RWPE2 (cell line): Measurements from ENCODE around the gene CUL5.
"Not testable (repeated sequence)": the region's sequence is repeated elsewhere in the genome, so short reads cannot be mapped to it uniquely, and the experiment has no call there.

Source experiments
- ATAC-seq: fragments of 200-7000 bp; cut with Tn5 transposase; 3 replicates; pipeline ENCODE4 v1.9.1; 2021; ENCODE audit warnings: low read depth
- DNase-seq: peaks from one replicate; pipeline ENCODE4 v3.0.0-alpha.2; 2020; ENCODE audit warnings: low spot score
- H3K27ac ChIP-seq: fragments of 450-650 bp; 2 replicates; pipeline ENCODE4 v1.5.1; 2017; ENCODE audit warnings: mild to moderate bottlenecking; ENCODE audit not compliant: poor library complexity, severe bottlenecking
- H3K27me3 ChIP-seq: fragments of 250-450 bp; sonication (Bioruptor Pico); 2 replicates; pipeline ENCODE4 v1.5.1; 2021; ENCODE audit warnings: mild to moderate bottlenecking, moderate library complexity; ENCODE audit not compliant: insufficient read depth, poor library complexity, severe bottlenecking
- H3K36me3 ChIP-seq: fragments of 250-450 bp; sonication (Bioruptor Pico); 2 replicates; pipeline ENCODE4 v1.5.1; 2020; ENCODE audit warnings: low read depth, mild to moderate bottlenecking, moderate library complexity
- H3K4me1 ChIP-seq: fragments of 250-450 bp; sonication (Bioruptor Pico); 2 replicates; pipeline ENCODE4 v1.5.1; 2021; ENCODE audit warnings: mild to moderate bottlenecking, moderate library complexity; ENCODE audit not compliant: insufficient read depth, poor library complexity, severe bottlenecking
- H3K4me3 ChIP-seq: fragments of 250-450 bp; sonication (Bioruptor Pico); 2 replicates; pipeline ENCODE4 v1.5.1; 2021; ENCODE audit warnings: mild to moderate bottlenecking, moderate library complexity; ENCODE audit not compliant: severe bottlenecking
- H3K9me3 ChIP-seq: fragments of 250-450 bp; sonication (Bioruptor Pico); 2 replicates; pipeline ENCODE4 v1.5.1; 2021; ENCODE audit warnings: mild to moderate bottlenecking, moderate library complexity; ENCODE audit not compliant: severe bottlenecking
- CTCF ChIP-seq: fragments of 450-650 bp; IDR thresholded peaks from one replicate; pipeline ENCODE4 v1.5.1; 2017; ENCODE audit warnings: mild to moderate bottlenecking, moderate library complexity; ENCODE audit not compliant: poor library complexity, severe bottlenecking

Gene CUL5

DNA sequence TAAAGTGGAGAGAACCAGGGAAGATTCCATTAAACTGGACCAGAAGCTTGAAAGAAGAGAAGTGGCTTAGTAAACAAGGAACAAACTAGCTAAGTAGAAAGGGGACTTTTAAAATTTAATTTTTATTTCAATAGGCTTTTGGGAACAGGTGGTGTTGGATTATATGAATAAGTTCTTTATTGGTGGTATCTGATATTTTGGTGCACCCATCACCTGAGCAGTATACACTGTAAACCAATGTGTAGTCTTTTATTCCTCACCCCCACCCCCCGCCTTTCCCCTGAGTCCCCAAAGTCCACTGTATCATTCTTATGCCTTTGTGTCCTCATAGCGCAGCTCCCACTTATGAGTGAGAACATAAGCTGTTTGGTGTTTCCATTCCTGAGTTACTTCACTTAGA lies 120.1 kb downstream of the CUL5 start:
- Histone ChIP-seq H3K36me3 (peaks cover 21% of the 10 kb centered on the region), H3K4me1 (no peaks in the 10 kb centered on the region), H3K9me3 (no peaks in the 10 kb centered on the region), H3K27me3 (no peaks in the 10 kb centered on the region), H3K27ac (no peak overlapping the region), H3K4me3 (no peak overlapping the region)
- ATAC-seq: no peak
- no peak for TF ChIP-seq CTCF
- no peak for DNase-seq

DNA sequence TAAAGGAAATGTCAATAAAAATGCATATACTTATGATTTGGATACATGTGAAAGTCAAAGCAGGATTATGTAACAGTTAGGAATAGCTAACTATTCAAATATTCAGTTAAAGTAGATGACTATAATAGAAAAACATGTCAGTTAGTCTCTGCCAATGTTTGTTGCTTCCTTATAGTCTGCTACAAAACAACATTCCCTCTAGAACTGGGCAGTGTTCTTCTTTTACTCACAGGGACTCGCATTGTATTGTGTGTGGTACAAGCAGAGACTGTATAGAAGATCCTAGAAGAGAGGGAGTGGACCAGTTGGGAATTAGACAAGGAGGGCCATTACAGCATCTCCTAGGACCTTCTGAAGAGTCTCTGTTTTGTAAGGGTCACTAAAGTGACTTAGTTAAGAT lies 123.3 kb downstream of the CUL5 start:
- H3K4me1 ChIP-seq: no peaks in the 10 kb centered on the region
- ATAC-seq: no peak
- H3K36me3 ChIP-seq: peaks cover 38% of the 10 kb centered on the region
- no peaks in the 10 kb centered on the region for H3K9me3 ChIP-seq
- TF ChIP-seq CTCF: no peak
- H3K4me3 ChIP-seq: no peak overlapping the region
- no peak for DNase-seq
- H3K27me3 ChIP-seq: no peaks in the 10 kb centered on the region
- no peak overlapping the region for H3K27ac ChIP-seq

DNA sequence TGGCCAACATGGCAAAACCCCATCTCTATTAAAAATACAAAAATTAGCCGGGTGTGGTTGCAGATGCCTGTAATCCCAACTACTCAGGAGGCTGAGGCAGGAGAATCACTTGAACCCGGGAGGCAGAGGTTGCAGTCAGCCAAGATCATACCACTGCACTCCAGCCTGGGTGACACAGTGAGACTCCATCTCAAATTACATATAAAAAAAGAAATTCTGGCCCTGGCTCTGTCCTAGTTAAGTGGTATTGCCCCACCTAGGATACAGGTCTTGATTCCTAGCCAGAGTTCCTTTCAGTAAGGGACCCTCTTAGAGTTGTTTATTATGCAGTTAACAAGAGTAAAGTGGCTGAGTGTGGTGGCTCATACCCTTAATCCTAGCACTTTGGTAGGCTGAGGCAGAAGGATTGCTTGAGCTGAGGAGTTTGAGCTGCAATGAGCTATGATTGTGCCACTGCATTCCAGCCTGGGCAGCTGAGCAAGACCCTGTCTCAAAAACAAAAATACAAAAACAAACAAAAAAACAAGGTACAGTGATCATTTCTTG lies 124.4 kb downstream of the CUL5 start:
- not testable (repeated sequence) for H3K27me3 ChIP-seq, H3K9me3 ChIP-seq, H3K27ac ChIP-seq, DNase-seq, ATAC-seq, H3K4me3 ChIP-seq, H3K4me1 ChIP-seq
- H3K36me3 ChIP-seq: peaks cover 36% of the 10 kb centered on the region

- Histone ChIP-seq H3K27me3 (no peaks in the 10 kb centered on the region), H3K9me3 (no peaks in the 10 kb centered on the region), H3K4me1 (no peaks in the 10 kb centered on the region), H3K36me3 (peaks cover 57% of the 10 kb centered on the region), H3K27ac (no peak overlapping the region), H3K4me3 (no peak overlapping the region)
- TF ChIP-seq CTCF: no peak
- DNase-seq (no peak), ATAC-seq (no peak)
Observed at GRCh38 chr11:108135845-108136544, 127.3 kb downstream of the CUL5 start.

DNA sequence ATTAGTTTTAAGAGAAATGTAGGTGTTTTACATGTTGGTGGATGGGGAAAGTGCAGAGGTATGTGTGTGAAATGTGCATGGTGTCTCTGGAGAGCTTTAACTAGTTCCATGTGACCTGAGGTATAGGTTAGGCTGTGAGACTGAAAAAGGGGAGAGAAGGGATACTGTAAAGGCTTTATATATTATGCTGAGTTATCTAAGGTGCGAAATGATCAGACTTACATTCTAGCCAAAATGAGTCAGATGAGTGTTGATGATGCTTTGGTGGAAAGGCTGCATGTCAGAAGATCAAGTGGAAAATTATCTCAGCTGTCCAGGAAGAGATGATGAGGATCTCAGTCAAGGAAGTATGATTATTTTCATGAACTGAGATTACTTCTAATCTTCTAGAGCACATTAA lies 128.5 kb downstream of the CUL5 start:
- no peak for ATAC-seq
- H3K36me3 ChIP-seq: peaks cover 59% of the 10 kb centered on the region
- no peak for TF ChIP-seq CTCF

More for the DNA sequence above, 128.5 kb downstream of the CUL5 start:
- no peak overlapping the region for H3K27ac ChIP-seq
- no peaks in the 10 kb centered on the region for H3K9me3 ChIP-seq
- DNase-seq: no peak
- no peaks in the 10 kb centered on the region for H3K27me3 ChIP-seq
- no peaks in the 10 kb centered on the region for H3K4me1 ChIP-seq
- H3K4me3 ChIP-seq: no peak overlapping the region
